Smooth muscle cell of bladder (primary cell): ENCODE data around the gene EPHB1. TPM values are rescaled to one million over a fixed set of nuclear protein-coding genes. Genes with fewer than 3 reads are reported as not detected.

ENCODE experiments used
- total RNA-seq: library from RNA; depleted of rRNA; stranded (reverse); fragments of >200 nt; gene quantifications from 2 replicates; pipeline ENCODE4 v1.2.3, GENCODE V29; 2014

The EPHB1 gene
- total RNA-seq = 0.28 and 0.74 TPM in 2 replicates

DNA sequence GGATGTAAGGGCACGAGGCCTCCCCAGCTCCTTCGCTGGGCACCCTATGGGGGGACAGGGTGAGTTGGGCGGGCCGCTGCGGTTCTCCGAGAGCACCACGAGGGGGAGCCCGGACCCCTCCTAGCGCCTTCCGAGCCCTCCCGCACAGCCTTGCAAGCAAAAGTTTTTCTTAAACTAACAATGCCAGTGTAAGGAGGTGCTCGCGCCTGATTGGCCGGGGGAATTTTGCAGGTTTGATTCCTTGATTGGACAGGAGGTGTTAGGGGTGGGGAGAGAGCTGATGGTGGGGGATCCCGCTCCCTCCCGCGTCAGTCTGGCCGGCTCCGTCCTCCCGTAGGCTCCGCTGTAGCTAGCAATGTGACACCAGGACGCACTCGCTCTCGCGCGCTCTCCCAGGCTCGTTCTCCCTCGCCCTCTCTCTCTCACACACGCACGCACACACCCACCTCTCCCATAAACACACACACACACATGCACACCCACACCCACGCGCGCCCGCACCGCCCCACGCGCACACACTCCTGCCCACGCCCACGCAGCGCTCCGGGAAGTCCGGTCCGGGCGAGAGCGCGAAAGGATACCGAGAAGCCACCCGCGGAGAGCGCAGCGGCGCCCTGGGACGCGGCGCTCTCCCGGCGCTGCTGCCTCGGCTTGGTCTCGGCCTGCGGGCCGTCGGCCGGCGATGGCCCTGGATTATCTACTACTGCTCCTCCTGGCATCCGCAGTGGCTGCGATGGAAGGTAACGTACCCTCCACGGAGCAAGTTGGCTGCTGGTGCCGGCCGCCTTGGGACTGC lies at the start of gene EPHB1:
Gene EPHB1 (plus strand): TSS at position 311 of the 796 bp plus-strand sequence.

Other genes with a start within 250 kb of the EPHB1 start
- 0.28 and 0.74 TPM in 2 replicates for gene KY, start 144.2 kb upstream of the EPHB1 start, total RNA-seq